GM18951 (cell line): ENCODE results near the gene RINT1.
"Not testable (repeated sequence)": the region's sequence is repeated elsewhere in the genome, so short reads cannot be mapped to it uniquely, and the experiment has no call there.

Experiments used
- POLR2A ChIP-seq: IDR thresholded peaks from 4 replicates; pipeline ENCODE4 v1.6.1; 2011; ENCODE audit warnings: mild to moderate bottlenecking; ENCODE audit not compliant: insufficient read length, insufficient read depth; ENCODE audit errors: extremely low read depth
- in situ Hi-C: fragments of 300-500 bp; cut with MboI; formaldehyde crosslinking; loops from one replicate; pipeline ENCODE4 v1.12.0; 2022; ENCODE audit warnings: low sequenced_read_pairs, mixed read lengths, inconsistent platforms; ENCODE audit not compliant: unreplicated experiment

The RINT1 gene

GRCh38 chr7:105594034-105594433 is 62.0 kb downstream of the RINT1 start:
- no peak for TF ChIP-seq POLR2A
- in situ Hi-C loops = no loop called here

GRCh38 chr7:105596866-105597265 is 64.9 kb downstream of the RINT1 start:
- no peak for TF ChIP-seq POLR2A
- in situ Hi-C loops = no loop called here

GRCh38 chr7:105599080-105599479 is 67.1 kb downstream of the RINT1 start:
- in situ Hi-C loops = not testable (repeated sequence)

GRCh38 chr7:105599551-105599950 is 67.5 kb downstream of the RINT1 start:
- TF ChIP-seq POLR2A = no peak
- in situ Hi-C loops = no loop called here

- in situ Hi-C loops = no loop called here
- no peak for TF ChIP-seq POLR2A
Measured at GRCh38 chr7:105600720-105601550, 68.9 kb downstream of the RINT1 start.

GRCh38 chr7:105602325-105603305 is 70.6 kb downstream of the RINT1 start:
- in situ Hi-C loops = no loop called here

GRCh38 chr7:105610165-105610930 is 78.3 kb downstream of the RINT1 start:
- TF ChIP-seq POLR2A = no peak
- in situ Hi-C loops = no loop called here

More at GRCh38 chr7:105602325-105603305, 70.6 kb downstream of the RINT1 start:
- no peak for TF ChIP-seq POLR2A

GRCh38 chr7:105611856-105612775 is 80.1 kb downstream of the RINT1 start:
- no peak for TF ChIP-seq POLR2A
- in situ Hi-C loops = no loop called here

GRCh38 chr7:105612806-105613205 is 80.8 kb downstream of the RINT1 start:
- TF ChIP-seq POLR2A = no peak
- in situ Hi-C loops = no loop called here

- TF ChIP-seq POLR2A = no peak
- in situ Hi-C loops = no loop called here
Measured at GRCh38 chr7:105613611-105614330, 81.8 kb downstream of the RINT1 start.

- TF ChIP-seq POLR2A = no peak
- in situ Hi-C loops = no loop called here
Measured at GRCh38 chr7:105614341-105614840, 82.4 kb downstream of the RINT1 start.
